Uterus (tissue), 2 donors: ENCODE results near the gene LINC01488.

Experiments used
- POLR2A ChIP-seq, 2 donors: fragments of 450-650 bp; IDR thresholded peaks; one replicate each; pipeline ENCODE4 v1.6.1; 2016; ENCODE audit warnings: antibody characterized with exemption in 2 of 2, mild to moderate bottlenecking in 1 of 2, moderate library complexity in 1 of 2
- TF ChIP-seq, protein P1 (sequence below), 4 experiments: fragments of 200-600 bp in 2 of 4; fragments of 450-650 bp in 2 of 4; sonication (generic) in 2 of 4; IDR thresholded peaks; one replicate each; pipeline ENCODE4 v1.5.1; 2016 to 2019; ENCODE audit warnings: antibody characterized with exemption in 4 of 4, mild to moderate bottlenecking in 2 of 4, moderate library complexity in 1 of 4

DNA sequence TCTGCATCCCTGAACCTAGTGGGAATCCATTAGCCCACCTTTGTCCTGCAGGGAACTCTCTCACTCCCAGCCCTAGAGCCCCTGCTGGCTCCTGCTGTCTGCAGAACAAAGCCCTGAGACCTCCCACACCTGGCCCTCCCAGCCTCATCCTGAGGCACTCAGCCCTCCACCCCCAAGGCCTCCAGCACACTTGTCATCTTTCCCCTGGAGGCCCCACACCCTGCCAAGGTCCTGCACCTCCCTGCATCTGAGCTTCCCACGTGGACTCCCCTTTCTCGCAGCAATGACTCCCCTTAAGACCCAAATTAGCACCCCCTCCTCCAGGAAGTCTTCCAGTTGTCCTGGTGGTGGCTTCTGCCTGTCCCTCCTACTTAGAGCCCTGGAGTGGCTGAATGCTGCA is 42.3 kb upstream of the LINC01488 start:
- TF ChIP-seq, protein P1, sequence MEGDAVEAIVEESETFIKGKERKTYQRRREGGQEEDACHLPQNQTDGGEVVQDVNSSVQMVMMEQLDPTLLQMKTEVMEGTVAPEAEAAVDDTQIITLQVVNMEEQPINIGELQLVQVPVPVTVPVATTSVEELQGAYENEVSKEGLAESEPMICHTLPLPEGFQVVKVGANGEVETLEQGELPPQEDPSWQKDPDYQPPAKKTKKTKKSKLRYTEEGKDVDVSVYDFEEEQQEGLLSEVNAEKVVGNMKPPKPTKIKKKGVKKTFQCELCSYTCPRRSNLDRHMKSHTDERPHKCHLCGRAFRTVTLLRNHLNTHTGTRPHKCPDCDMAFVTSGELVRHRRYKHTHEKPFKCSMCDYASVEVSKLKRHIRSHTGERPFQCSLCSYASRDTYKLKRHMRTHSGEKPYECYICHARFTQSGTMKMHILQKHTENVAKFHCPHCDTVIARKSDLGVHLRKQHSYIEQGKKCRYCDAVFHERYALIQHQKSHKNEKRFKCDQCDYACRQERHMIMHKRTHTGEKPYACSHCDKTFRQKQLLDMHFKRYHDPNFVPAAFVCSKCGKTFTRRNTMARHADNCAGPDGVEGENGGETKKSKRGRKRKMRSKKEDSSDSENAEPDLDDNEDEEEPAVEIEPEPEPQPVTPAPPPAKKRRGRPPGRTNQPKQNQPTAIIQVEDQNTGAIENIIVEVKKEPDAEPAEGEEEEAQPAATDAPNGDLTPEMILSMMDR (IDR thresholded peaks at IDR 0.05) = no peak
- TF ChIP-seq POLR2A (IDR thresholded peaks at IDR 0.05) = no peak
